ENCODE measurements around the gene LHCGR.

Gene LHCGR
- 0 reads per million in 3 experiments for total RNA-seq

DNA sequence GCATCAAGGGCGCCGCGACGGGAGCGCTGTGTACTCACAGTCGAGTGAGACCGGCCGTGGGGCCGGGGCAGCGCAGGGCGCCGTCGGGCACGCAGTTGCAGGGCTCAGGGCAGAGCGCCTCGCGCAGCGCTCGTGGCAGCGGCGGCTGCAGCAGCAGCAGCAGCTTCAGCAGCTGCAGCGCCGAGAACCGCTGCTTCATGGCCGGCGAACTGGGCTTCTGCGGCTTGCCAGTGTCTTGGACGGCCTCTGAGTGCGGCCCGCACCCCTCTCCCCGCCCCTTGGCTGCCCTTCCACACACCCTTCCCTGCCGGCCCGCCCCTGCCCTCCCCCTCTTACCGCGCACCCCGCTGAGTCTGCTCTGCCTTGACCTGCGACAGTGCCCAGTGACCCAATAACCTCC, at the start of gene LHCGR:
TSS of gene LHCGR (minus strand) at position 252 of the 400 bp plus-strand sequence. CDS start at position 199, 53 bp downstream.
- DNase-seq = no peak

DNA sequence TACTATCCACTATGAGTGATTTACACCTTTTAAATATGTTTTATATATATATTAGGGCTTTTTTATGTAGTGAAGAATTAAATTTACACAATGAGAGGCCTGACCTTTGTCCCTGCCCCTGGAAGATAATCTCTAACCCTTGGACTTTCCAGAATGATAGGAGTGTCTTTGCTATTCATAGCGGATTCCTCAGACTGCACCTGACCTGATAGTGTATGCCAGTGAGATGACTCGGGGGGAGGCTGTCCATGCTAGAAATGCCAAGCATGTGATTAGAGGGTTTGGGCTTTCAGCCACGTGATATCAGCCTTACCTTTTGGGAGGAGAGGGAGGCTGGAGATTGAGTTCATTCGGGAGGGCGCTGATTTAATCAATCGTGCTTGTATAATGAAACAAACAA, 44.1 kb upstream of the LHCGR start:
- DNase-seq = no peak

DNA sequence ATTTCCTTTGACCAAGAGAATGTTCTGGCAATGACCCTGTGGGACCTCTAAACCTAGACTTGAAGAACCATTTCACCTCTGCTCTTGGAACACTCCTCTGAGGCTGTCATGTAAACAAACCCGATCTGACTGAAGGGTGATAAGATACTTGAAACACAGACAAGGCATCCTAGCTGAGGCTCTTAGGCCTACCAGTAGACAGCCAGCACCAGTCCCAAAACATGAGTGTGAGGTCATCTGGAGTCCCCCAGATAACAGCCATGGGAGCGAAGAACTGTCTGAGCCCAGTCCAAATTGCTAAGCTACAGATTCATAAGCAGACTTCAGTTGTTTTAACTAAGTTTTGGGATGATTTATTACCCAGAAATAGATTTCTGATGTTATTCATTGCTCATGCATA, 39.5 kb upstream of the LHCGR start:
- DNase-seq = no peak

DNA sequence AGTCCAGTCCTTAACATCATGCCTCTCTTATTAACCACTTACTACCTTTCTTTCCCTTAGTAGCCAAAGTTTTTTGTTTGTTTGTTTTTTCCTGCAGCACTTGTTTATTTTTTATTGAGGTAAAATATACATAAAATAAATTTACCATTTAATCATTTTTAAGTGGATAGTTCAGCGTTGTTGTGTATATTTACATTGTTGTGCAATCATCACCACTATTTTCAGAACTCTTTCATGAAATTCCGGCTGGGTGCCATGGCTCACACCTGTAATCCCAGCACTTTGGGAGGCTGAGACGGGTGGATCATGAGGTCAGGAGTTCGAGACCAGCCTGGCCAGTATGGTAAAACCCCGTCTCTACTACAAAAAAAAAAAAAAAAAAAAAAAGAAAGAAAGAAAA, 38.1 kb upstream of the LHCGR start:
- no peak for DNase-seq

DNA sequence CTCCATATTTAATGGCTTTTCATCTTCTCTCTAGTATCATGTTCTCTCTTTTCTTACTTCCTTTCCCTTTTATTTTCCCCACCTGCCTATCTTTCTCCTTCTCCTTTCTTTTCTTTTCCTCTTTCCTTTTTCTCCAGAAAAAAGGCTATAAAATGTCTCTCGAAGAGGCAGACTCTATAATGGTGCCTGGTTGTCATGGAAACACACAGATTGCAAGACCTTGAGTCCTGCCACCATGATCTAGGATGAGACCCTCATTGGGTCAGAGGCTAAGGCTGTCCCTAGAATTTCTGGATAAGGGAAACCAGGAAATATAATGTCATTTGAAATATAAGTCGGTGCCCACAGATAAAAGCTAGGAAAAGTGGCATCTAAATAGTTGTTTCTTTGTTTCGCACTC, 36.5 kb upstream of the LHCGR start:
- DNase-seq = no peak

DNA sequence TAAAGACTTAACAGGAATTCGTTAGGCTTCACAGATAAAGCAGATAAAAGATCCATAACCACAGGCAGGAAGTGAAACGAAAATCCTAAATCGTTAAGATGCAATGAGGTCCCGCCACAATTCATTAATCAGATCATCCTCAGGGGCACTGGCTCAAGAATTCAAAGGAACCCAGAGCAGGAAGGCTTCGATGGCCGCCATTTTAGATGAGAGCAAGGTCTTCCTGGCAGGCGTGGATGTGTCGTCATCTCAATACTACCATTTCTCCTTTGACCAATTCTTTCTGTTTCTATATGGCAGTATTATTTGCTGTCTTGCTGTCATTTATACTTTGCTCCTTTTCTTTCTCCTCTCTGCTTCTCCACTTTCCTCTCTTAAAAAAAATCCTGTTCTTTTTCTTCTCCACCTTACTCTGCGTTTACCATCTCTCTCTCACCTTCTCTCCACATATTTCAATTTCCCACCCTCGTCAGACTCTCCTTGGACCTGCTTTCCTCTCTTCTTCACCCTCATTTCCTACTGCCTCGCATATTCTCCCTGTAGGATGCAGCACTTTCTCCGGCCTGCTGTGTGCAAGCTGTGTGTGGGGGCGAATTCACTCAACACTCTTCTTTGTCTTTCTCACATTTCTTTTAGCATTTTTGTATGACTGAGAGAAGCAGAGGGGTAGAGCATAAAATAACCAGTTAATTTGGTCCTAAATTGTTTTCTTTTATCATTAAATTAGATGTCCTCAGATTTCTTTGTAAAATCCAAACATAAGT, 35.1 kb upstream of the LHCGR start:
- DNase-seq = no peak

DNA sequence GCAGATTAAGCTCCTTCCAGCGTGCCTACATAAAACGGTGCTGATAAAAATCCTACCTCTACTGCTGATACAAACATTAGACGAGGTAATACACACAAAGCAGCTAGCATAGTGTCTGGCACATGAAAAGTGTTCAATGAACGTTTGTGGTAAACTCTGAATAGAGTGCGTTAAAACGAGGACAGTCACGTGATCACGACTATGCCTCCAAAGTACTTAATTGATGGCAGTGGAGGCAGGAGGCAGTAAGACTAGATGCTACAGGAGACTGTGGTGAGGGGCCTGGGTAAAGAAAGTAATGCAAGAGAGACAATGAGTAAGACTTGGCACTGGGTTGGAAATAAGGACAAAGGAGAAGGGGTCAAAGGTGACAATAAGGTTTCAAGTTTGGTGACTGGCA, 32.1 kb upstream of the LHCGR start:
- no peak for DNase-seq

DNA sequence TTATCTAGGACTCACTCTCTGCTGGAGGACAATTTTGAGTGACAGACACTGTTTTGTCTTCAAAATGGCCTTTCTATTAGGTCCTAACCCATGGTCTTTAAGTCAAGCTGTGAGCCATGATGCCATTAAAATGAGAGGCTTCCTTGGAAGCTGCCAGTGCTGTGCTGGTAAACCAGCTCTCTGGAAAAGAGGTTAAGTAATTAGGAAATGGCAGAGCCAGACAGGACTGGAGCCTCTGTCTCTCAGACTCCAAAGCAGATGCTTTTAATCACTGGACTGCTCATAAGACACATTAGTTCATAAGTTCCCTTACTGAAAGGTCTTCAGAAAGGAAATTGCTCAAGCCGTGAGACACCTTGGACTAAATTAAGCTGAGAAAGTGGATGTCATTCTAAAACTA, 25.8 kb upstream of the LHCGR start:
- DNase-seq = no peak

DNA sequence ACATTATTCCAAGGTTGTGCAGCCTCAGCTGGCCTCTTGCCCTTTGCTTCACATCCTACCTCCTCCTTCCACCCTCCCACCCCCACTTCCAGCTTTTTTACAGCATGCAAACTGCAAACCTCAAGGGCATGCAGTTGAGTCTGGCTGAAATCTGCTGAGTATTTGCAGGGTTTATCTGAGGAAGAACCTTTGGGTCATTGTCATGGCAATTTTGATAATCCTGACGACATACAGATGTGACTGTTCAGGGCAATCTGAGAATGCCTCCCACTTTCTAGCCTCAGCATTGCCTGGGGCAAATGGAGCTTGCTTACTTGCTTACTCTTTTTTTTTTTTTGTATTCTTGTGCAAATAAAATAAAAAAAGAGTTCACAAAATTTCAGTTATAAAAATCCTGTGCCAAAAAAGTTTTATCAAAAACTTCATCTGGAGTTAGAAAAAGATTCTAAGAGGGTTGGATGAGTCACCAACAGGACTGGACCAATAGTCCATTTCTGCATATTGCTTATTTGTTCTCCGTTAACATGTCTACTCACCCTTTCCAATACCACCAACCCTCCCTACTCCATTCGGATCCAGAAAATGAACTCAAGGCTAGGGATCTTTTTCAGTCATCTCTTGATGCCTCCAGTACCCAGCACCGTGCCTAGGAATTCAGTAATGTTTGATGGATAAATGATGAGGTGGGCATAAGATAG, 23.6 kb upstream of the LHCGR start:
- no peak for DNase-seq

DNA sequence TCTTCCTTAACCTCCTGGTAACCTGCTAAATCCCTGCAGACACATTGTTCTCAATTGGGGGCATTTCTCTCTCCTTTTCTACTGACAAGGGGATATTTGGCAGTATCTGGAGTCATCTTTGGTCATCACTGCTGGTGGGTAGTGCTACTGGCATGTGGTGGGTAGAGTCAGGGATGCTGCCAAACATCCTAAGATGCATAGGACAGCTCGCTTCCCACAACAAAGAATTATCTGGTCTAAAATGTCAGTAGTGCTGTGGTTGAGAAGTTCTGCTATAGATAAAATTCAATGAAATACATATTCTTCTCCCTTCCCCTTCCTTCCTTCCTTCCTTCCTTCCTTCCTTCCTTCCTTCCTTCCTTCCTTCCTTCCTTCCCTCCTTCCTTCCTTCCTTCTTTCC, 18.7 kb upstream of the LHCGR start:
- DNase-seq = no peak

DNA sequence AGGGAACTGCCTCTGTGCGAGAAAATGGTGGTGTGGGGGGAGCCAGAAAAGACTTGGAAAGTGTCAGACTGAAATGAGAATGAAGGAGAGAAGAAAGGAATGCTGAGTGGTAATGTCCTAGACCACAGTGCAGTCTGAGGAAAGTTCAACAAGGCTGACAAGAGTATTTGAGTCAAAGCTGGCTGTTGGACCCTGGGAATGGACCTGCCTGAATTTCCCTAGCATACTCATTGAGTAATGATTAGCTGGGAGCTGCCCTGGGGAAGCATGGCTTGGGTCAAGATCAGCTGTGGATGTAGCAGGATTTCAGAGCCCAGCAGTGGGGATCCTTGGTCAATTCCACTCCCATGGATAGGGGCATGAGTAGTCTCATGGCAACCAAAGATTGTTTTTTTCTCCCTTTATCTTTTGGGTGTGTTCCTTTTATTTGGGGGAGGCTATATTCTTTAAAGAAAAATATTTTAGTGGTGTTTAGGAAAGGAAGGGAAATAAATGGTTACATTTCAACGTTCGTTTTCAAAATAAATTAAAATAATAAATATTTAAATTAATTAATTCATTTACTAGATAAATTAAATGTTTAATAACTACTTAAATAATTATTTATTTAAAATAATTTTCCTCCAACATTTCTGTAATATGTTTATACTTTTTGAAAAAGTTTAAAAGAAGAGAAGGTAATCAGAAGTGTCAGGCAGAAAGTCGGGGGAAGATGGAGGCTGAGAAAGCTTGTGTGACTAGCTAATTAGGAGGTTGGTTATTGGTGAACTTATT, 15.9 kb upstream of the LHCGR start:
- DNase-seq = no peak

DNA sequence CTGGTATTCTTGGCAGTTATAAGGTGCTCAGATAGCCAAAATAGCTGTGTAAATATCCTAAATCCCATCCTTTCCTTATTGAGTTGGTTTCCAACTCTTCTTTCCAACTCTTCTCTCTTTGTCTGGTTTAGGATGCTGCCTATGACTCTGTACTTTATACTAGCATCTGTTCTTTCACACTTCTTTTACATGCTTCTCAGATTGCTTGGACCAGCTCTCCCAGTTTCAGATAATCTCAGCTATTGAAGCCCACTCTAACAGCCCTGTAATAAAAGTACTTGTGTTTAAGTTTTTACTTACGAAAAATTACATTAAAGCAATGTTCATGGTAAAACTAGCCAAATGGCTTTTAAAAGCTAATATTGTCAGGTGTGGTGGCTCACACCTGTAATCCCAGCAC, 14.7 kb upstream of the LHCGR start:
- DNase-seq = no peak

DNA sequence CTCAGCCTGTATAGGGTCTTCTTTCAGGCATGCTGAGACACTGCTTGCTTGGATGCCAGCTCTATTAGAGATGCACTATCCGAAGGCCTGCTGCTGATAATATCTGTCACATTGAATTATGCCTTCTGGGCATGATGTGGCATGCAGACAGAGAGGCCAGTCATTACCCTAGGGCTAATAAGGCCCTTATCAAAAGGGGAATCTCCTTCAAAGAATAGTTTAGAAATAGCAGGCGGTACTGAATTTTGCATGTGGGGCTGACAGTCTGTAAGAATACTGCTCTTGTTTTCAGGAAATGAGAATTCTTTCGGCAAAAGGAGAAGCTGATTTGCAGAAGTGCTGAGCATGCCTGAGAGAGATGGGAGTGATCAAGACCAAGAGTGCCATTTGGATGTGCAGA, 13.1 kb upstream of the LHCGR start:
- no peak for DNase-seq

DNA sequence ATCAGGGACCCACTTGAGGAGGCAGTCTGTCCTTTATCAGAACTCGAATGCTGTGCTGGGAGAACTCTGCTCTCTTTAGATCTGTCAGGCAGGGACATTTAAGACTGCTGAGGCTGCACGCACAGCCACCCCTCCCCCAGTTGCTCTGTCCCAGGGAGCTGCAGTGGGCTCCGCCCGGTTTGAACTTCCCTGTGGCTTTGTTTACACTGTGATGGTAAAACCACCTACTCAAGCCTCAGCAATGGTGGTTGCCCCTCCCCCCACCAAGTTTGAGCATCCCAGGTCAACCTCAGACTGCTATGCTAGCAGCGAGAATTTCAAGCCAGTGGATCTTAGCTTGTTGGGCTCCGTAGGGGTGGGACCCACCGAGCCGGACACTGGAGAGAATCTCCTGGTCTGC, 11.8 kb upstream of the LHCGR start:
- DNase-seq = no peak

DNA sequence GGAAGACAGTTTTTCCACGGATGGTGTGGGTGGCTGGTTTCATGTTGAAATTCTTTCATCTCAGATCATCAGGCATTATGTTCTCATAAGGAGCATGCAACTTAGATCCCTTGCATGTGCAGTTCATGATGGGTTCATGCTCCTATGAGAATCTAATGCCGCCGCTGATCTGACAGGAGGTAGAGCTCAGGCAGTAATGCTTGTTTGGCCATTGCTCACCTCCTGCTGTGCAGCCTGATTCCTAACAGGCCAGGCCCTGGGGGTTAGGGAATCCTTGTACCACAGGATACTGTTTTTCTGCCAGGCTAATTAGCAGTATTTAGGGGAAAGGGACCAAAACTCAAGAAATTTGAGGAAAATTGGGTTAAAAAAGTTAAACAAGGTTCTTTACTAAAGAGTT, 5.3 kb upstream of the LHCGR start:
- DNase-seq = no peak

DNA sequence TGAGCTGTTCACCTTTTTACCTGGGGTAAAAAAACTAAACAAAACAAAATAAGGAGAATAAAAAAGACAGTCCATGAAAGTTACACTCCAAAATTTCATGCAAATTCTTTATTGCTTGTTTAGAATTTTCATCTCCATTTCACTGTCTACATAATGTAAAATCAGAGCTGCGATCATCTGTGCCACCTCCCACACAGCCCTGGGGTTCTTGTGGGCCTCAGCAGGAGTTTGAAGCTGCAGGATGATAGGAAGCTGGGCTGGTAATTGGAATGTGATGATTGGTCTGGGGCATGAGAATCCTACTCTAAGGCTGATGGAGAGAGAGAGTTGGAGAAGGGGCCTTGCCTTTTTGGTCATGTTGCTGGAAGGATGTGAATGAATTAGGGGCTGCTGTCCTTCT, 4.2 kb upstream of the LHCGR start:
- DNase-seq = no peak

DNA sequence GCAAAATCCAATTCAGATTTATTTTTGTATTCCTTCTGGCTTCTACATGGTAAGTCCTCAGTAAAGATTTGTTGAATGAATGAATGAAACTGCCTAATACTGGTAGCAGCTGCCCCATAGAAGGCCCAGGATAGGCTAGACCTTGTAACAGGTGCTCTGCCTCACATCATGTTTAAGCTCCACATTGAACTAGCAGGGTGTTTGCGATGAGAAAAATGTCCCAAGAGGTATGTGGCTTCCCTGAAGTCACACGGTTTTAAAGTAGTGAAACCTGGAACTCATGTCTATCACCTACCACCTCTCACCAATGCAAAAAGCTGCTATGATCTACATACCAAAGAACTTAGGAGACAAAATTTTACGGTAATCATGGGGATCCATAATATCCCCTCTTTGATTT, 765 bp upstream of the LHCGR start:
- no peak for DNase-seq

DNA sequence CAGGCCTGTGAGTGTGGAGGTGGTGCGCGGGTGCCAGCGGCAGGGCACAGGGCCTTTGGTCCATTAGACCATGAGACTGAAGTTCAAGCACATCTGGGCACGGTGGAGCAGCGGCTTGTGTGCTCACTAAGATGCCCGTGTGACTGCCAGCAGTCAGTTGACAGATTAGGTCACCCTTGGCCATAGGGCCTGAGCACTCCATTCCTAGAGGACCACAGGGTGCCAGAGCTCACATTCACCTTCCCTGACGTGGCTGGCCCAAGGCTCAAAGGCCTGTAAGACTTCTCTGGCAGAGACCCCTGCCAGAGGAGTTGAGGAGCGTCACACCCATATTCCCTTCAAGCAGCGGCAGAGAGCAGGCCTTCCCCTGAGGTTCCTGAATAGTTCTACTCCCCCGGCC, 650 bp downstream of the LHCGR start:
- no peak for DNase-seq

DNA sequence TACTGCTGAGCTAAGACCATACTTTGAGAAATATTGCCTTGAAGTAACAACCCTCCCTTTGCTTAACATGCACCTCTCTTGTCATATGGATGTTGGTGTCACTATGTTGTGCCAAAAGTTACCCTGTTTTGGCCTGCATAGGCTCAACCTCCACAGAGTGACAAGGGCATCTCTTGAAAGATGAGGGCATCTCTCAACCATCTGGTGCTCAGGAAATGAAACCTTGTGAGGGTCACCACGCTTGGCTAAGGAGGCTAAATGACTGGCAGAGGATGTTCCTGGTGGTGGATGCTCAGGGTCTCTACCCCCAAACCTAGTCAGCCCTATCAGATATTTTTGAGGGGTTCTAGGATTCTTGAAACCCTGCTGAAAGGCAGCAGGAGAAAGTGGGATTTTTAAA, 2.3 kb downstream of the LHCGR start:
- no peak for DNase-seq

DNA sequence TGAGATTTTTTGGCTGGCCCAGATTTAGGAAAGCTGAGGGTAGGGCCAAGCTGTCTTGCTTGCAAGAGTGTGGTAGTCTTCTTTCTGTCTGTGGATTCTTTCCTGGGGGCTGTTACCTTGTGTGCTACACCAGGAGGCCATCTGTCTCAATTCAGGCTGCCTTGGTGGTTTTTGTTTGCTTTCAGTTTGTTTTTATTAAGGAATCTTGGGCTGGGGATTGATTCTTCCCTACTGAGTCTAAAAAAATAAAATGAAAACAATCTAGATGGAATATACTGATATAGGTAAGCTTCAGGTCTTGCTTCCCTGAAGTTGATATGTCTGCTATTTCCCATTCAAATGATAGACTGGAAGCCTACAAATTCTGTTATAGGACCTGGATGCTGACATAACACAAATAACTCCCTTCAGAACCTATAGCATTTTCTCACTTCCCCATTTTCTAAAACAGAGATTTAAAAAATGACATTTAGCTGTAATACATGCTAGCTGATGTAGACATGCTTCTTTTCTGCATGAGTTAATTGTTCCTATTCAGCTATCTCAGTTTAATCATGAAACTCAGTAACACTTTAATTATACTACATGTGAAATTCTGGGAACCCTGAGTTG, 5.3 kb downstream of the LHCGR start:
- no peak for DNase-seq

DNA sequence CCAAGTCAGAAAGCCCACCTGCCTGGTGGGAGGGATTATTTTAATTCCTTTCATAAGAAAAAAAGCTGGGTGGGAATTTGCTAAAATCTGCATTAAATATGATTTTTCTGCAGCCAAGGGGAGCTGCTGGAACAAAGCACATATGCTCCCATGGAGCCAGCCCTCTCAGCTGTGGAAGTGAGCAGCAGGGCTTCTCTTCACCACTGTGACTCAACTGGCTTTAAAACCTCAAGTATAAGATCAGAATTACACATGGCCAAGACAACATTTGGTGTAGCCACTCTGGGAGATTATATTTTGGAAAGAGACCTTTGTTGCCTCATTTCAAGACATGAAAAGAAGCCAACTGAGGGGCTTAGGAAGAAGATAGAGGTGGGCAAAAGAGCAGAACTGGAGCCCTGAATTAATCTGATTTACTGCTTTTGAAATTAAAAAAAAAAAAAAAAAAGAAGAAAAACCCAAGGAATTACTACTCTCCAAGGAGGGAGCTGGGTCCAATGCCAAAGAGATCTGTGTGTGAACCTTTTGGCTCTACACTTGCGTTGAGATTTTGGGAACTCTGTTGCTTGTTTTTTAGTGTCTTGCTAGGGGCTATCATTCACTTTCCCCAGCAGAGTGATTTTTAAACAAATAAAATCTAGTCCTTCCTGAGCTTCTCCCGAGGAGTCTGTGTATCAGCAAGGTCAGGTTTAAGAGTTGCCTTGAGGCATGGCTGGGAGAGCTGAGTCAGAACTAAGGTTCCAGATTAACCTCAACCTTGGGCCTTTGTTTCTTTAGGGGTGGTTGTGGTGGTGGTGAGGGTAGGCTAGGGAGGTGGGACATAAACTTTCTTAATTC, 6.0 kb downstream of the LHCGR start:
- no peak for DNase-seq

DNA sequence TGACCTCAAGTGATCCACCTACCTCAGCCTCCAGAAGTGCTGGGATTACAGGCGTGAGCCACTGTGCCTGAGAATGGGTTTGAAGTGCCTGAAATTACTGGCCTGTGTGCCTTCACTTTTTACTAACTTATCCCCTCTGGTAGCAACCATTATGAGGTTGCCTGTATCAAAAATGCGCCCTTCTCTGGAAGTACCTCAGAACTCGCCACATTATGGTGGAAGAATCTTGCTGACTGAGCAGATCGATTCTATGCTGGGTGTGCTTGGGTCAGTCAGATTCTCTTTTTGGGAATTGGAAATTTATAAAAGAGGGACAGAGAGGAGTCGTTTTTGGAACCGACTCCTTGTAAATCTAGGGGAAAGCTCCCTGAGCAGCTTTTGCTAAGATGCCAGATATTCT, 8.2 kb downstream of the LHCGR start:
- DNase-seq = no peak
